Adrenal gland (tissue), 5 donors: ENCODE data around the gene OAF.

Source experiments
- POLR2A ChIP-seq, 2 donors: fragments of 450-650 bp; IDR thresholded peaks; one replicate each; pipeline ENCODE4 v1.6.1; 2017; ENCODE audit warnings: antibody characterized with exemption in 2 of 2, mild to moderate bottlenecking in 2 of 2, moderate library complexity in 1 of 2
- TF ChIP-seq, protein P1 (sequence below), 6 experiments: fragments of 450-650 bp in 4 of 6; fragments of 200-600 bp in 2 of 6; sonication (generic) in 1 of 6; IDR thresholded peaks; 1 replicate in 5 of 6; 2 replicates in 1 of 6; pipeline versions ENCODE4 v1.5.1 to v1.8.0; 2016 to 2021; ENCODE audit warnings: antibody characterized with exemption in 6 of 6, mild to moderate bottlenecking in 2 of 6, moderate library complexity in 1 of 6
- donor health status: DM: no; HTN: no; CAD: no.

DNA sequence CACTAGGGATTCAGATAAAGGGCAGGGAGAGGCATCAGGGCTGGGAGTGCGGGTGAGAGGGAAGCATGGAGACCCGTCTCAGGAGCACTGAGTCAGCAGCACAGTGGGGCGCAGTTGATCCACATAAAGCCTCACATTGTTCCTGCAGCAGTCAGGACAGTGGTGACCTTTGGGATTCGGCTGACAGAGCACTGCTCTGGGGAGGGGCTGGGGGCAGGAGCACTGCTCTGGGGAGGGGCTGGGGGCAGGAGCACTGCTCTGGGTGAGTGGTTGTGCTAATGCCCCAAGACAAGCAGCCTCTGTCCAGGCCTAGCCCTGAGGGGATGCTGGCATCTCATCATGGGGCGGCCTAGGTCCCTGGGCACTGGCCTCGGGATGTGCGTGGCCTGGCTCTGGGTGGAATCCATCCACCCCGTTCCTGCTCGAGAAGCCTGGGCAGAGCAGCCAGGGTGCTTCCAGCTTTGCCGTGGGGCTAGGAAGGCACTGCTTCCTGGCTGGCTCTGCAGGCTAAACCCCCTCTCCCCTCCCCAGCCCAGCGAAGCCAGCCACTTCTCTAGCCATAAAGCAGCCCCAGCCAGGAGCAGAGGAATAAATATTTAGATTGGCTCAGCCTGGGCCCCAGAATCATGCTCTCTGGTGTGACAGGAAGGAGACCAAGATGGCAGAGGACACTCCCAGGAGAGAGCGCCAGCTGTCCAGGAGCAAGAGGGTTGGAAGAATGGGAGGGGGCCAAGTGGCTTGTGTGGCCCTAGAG lies 7.3 kb downstream of the OAF start:
- TF ChIP-seq, protein P1, sequence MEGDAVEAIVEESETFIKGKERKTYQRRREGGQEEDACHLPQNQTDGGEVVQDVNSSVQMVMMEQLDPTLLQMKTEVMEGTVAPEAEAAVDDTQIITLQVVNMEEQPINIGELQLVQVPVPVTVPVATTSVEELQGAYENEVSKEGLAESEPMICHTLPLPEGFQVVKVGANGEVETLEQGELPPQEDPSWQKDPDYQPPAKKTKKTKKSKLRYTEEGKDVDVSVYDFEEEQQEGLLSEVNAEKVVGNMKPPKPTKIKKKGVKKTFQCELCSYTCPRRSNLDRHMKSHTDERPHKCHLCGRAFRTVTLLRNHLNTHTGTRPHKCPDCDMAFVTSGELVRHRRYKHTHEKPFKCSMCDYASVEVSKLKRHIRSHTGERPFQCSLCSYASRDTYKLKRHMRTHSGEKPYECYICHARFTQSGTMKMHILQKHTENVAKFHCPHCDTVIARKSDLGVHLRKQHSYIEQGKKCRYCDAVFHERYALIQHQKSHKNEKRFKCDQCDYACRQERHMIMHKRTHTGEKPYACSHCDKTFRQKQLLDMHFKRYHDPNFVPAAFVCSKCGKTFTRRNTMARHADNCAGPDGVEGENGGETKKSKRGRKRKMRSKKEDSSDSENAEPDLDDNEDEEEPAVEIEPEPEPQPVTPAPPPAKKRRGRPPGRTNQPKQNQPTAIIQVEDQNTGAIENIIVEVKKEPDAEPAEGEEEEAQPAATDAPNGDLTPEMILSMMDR (IDR thresholded peaks at IDR 0.05) = no peak
- TF ChIP-seq POLR2A (IDR thresholded peaks at IDR 0.05) = no peak
